OCI-M2 (cell line): ENCODE results near the gene OR52E2.
"Not testable (repeated sequence)": the region's sequence is repeated elsewhere in the genome, so short reads cannot be mapped to it uniquely, and the experiment has no call there.

Experiments
- DNase-seq: peaks from one replicate; lab custom pipeline; 2025; ENCODE audit not compliant: unreplicated experiment; lab: John Stamatoyannopoulos, UW

Gene OR52E2

DNA sequence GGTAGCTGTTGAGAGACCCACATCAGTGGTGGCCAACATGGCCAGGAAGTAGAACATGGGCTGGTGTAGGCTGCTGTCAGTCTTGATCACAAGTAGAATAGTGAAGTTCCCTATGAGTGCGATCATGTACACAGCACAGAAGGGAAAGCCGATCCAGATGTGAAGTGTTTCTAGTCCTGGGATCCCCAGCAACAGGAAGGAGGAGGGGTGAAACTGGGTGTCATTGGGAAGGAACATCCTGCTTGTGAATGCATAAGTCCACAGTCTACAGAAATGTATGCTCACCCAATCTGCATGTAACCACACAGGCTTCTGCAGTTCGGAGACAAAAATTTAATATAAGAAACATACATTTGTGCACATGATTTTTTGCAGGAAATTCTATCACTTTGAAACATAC is at the start of gene OR52E2:
TSS of gene OR52E2 (minus strand) at position 237 of the 400 bp plus-strand sequence. CDS start at position 237, 0 bp downstream.
- DNase-seq: no peak

DNA sequence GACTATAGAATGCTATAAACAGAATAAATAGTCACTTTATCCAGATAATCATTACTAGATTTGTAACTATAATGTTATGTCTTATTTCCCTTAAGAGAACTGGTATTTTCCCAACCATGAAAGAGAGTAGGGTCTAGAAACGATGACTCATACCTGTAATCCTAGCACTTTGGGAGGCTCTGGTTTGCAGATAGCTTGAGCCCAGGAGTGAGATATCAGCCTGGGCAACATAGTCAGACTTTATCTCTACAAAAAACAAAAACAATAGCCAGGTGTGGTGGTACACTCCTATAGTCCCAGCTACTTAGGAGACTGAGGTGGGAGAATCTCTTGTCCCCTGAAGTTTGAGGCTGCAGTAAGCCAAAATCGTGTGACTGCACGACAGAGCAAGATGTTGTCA is 47.9 kb upstream of the OR52E2 start:
- no peak for DNase-seq

DNA sequence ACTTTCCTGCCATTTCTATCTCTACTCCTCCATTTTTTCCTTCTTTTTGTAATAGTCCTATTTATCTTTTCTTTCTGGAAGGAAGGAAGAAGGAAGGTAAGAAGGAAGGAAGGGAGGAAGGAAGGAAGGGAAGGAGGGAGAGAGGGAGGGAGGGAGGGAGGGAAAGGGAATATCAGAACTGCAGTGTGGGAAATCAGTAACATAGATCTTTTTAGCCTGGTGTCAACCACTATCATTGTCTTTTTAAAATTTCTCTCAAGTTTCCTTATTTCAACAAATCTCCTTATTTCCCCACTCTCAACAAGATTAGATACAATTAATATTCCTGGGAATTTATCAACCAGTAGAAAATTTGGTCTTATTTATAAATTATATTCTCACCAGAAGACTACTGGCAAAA is 43.6 kb upstream of the OR52E2 start:
- DNase-seq: no peak

DNA sequence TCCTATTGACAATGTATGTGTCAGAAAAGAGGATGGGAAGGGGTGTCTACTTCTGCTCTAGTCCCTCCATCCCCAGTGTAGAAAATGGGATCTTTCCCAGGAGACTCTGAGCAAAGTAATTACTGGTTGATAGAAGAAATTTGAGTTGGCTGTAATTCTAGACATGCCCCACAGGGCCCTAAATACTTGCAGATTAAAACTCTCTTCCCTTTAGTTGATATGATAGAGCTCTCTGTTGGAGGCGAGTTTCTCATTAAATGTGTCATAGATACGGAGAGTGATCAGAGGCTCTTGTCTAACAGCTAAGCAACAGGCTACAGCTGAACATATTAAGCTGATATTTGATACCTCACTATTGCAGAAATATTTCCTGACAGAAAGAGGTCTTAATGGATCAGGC is 42.8 kb upstream of the OR52E2 start:
- DNase-seq: no peak

DNA sequence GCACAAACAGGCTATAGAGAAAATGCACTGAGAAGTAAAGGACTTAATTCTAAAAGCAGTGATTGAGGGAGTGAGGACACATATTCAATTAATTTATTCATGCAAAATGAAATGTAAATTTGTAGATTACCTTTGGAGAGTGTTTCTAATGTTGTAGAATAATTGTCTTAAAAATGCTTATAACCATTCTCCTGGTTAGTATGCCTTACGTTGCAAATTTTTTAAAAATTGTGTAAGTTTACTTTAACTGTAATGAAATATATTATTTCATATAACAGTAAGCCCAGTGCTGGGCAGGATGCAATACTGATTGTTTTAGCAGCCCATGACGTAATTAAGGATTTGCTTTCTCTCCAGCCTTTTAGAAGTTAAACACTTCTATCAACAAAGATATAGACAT is 36.6 kb upstream of the OR52E2 start:
- no peak for DNase-seq

DNA sequence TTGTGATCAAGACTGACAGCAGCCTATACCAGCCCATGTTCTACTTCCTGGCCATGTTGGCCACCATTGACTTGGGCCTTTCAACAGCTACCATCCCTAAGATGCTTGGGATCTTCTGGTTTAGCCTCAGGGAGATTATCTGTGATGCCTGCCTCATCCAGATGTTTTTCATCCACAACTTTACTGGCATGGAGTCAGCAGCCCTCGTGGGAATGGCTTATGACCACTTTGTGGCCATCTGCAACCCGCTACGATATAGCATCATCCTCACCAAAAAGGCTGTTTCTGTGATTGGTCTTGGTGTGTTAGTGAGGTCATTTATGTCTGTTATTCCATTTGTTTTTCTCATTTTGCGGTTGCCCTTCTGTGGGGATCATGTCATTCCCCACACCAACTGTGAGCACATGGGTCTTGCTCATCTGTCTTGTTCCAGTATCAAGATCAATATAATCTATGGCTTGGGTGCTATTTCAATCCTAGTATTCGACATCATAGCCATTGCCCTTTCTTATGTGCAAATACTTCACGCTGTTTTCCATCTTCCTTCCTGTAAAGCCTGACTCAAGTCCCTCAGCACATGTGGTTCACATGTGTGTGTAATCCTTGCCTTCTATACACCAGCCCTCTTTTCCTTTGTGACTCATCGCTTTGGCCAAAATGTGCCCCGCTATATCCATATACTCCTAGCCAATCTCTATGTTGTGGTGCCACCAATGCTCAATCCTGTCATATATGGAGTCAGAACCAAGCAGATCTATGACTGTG is 33.6 kb upstream of the OR52E2 start:
- no peak for DNase-seq

DNA sequence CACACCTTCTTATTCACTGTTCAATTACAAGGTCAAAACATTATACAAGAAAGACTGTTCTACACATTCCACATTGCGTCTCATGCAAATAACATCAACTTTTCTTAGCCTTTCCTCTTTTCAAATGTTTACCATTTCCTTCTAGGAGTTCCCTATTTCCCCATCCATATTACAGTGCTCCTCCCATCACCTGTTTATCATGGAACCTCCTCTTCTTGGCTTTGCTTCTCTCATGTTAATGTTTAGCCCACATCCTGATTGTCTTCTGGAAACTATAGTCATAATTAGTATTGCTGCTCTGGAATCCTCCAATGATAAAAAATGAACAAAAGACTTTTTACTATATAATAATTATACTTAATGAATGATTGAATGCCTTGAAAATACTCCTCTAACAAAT is 31.2 kb upstream of the OR52E2 start:
- no peak for DNase-seq

DNA sequence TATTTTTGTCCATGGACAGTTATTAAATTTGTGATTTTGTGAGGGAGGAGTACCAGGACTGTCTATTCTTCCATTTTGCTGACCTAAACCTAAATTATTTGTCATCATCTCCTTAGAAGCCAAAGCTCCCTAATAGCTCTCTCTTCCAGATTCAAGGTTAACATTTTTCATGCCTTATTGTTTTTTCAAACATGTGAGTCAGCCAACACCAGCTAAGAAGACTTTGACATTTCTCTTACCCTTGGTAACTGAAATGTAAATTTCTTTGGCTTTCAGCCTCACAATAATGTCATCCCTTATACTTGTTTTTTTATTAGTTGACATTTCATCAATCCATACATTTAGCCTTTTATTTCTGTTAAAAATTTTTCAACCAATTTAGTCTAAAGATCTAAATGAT is 29.1 kb upstream of the OR52E2 start:
- no peak for DNase-seq

DNA sequence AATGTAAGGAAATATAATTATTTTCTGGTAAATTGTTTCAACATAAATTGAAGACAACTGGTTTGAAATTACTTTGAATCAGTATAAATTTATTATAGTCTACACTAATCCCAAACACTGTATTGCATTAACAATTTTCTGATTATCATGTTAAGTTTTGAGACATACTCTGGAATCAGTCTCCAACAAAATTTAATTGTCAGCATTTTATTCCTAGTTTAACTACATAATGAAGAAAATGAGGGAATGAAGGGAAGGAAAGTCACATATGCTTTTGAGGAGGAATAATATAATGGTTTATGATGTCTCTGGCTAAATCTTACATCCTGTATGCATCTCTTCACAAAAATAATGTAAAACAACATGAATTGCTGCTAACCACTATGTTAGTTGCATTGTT is 24.2 kb upstream of the OR52E2 start:
- no peak for DNase-seq

DNA sequence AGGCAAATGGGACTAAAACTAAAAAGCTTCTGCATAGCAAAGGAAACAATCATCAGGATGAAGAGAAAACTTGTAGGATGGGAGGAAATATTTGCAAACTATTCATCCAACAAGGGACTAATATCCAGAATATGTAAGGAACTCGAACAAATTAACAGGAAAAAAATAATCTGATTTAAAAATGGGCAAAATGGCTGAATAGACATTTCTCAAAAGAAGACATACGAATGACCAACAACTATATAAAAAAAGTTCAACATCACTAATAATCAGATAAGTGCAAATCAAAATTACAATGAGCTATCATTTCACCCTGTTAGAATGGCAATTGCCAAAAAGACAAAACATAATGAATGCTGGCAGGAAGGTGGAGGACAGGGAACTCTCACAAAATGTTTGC is 22.0 kb upstream of the OR52E2 start:
- no peak for DNase-seq

DNA sequence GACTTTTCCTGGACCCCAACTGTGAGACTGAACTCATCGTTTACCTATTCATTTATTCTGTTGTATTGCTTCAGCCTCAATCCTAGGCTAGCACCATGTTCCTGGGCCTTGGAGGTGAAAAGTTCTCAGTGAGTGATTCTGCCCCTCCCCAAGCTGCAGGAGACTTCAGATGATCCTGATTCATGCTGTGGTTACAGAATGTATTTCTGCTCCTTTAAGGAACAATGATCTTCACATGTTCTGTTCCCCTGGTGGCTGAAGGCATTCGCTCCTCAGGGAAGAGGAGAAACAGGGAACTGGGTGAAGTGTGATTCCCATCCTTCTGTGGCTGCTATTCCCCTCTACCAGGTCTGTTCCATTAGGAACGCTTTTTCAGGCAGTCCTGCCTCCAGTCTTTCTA is 12.4 kb upstream of the OR52E2 start:
- no peak for DNase-seq

DNA sequence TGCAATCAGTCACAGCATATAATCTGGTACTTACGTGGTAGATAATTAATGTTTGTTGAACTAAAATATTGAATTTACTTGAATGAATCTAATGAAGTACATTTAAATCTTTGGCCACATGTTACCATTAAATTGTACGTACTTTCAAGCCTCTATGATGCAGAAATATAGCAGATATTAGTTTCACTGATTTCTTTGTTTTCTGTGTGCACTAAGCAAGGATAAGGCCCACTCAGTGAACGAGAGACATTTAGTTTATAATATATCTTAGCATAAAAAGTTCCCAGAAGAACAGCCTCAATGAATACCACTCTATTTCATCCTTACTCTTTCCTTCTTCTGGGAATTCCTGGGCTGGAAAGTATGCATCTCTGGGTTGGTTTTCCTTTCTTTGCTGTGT is 9.8 kb upstream of the OR52E2 start, which contains the start of gene OR52E1:
TSS of gene OR52E1 (plus strand) at position 301 of the 400 bp plus-strand sequence.
- no peak for DNase-seq

DNA sequence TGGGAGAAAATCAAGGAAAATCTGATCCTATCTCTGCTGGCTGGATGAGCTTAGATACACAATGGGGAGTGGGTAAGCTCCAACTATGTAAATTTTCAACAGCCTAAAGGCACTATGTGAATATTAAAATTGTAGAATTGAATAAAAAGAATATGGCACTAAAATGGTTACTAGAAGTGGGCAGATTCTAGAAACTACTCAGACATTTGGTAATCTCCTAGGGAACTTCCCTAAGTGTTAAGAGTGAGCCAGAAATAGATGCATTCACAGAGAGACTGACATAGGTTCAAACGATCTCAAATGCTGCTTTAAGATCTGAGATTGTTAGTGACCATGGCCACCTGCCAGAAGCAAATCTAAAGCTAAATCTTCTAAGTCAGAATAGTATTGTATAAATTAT is 5.6 kb upstream of the OR52E2 start:
- no peak for DNase-seq

DNA sequence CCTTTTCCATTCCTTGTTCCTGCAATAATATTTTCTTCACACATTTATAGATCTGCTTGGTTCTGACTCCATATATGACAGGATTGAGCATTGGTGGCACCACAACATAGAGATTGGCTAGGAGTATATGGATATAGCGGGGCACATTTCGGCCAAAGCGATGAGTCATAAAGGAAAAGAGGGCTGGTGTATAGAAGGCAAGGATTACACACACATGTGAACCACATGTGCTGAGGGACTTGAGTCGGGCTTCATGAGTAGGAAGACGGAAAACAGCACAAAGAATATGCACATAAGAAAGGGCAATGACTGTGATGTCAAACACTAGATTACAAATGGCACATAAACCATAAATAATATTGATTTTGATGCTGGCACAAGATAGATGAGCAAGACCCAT is 748 bp downstream of the OR52E2 start:
- not testable (repeated sequence) for DNase-seq

DNA sequence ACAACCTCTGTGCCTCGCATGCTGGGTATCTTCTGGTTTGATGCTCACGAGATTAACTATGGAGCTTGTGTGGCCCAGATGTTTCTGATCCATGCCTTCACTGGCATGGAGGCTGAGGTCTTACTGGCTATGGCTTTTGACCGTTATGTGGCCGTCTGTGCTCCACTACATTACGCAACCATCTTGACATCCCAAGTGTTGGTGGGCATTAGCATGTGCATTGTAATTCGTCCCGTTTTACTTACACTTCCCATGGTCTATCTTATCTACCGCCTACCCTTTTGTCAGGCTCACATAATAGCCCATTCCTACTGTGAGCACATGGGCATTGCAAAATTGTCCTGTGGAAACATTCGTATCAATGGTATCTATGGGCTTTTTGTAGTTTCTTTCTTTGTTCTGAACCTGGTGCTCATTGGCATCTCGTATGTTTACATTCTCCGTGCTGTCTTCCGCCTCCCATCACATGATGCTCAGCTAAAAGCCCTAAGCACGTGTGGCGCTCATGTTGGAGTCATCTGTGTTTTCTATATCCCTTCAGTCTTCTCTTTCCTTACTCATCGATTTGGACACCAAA is 12.6 kb downstream of the OR52E2 start:
- DNase-seq: no peak

DNA sequence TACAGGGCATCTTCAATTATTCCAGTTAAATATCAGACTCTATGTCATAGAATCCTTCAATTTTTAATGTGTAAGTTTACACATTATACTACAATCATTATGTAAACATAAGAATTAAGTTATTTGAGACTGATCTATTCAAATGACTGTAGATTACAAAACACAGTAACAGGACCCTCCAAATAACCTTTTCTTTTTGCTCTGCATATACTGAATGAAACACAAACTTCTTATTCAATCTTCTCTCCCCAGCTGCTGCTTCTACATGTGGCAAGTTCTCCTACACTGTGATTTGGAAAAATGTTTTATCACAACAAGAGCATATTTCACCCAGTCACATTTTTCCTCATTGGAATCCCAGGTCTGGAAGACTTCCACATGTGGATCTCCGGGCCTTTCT is 13.2 kb downstream of the OR52E2 start, which contains the start of gene OR52J3:
TSS of gene OR52J3 (plus strand) at position 301 of the 400 bp plus-strand sequence. CDS start at position 301, 0 bp downstream.
- DNase-seq: no peak

DNA sequence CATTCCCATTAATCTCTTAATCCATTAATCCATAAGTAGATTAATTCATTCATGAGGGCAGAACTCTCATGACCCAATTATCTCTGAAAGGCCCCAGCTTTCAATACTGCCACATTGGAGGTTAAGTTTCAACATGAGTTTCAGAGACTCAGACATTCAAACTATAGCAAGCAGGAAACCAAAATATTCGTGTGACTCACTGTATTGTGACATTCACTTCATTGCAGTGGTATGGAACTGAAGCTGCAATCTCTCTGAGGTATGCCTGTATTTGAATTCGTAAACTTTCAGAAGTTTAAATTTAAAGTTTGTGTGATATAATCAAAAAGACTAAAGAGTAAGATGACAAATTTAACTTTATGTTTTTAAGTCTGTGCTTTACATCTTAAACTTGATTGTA is 16.0 kb downstream of the OR52E2 start:
- DNase-seq: no peak

DNA sequence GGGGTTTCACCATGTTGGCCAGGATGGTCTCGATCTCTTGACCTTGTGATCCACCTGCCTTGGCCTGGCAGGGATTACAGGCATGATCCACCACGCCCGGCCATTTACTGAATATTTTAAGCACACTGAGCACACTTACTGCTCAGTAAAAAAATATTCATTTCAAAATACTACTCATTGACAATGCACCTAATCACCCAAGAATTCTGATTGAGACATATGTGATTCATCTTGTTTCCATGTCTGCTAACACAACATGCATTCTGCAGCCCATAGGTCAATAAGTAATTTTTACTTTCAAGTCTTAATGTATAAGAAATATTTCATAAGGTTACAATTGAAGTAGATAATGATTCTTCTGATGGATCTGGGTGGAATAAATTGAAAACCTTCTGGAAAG is 17.3 kb downstream of the OR52E2 start:
- no peak for DNase-seq

DNA sequence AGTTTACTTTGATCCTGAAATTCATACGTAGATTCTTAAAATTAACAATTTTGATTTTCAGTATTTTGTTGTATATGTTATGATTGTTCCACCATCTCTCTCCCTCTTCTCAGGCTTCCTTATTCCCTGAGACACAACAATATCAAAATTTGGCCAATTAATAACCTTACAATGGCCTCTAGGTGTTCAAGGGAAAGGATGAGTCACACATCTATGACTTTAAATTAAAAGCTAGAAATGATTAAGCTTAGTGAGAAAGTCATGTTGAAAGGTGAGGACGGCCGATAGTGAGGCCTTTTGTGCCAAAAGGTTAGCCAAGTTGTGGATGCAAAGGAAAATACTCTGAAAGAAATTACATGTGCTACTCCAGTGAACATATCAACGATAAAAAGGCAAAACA is 18.6 kb downstream of the OR52E2 start:
- no peak for DNase-seq

DNA sequence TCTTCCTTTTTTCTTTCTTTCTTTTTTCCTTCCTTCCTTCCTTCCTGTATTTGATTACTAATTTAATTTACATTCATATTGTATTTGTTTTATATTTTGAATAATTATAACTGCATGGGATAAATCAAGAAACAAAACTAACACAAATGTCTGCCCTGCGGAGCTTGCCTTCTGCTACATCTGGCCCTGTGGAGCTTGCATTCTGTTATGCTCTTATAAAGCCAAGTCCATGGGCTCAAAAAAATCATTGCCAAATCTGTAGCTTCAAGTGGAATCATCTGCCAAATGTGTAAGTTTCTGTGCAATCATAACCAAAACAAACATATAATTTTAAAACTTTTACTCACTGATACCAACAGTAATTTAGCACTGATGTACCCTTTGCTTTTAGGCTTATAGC is 21.1 kb downstream of the OR52E2 start:
- DNase-seq: no peak

DNA sequence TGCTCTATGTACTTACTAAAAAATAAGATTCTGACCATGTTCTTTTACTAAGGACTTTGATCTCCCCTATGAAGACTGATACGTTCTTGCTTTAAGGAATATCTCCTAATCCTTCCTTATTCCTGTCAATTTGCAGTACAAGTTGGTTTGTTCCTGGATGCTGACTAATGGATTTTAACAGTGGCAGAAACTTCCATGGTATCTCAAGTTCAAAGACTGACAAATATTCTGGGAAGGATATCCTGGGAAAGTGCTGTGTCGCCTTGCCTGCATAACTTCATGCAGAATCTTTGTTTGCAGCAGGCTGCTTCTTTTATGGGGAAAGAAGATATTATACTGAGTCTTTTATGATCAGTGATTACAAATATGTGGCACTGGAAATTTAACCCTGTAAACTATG is 21.5 kb downstream of the OR52E2 start:
- DNase-seq: no peak

DNA sequence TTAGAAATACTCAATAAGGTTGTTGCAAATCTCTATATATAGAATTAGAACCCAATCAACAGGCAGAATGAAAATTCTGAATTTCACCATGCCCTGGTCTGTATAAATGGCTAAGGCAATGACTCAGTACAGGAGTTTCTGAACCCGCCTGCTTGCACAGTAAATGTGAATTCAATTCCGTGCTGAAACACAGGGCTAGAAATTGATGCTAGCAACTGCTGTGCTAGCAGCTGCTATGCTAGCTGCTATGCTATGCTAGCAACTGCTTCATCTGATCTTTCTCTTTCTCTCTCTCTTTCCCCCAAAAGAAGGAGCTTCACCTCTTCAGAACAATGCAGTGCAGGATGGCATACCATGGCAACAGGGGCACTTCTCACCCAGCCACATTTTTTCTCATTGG is 22.8 kb downstream of the OR52E2 start:
- DNase-seq: no peak

DNA sequence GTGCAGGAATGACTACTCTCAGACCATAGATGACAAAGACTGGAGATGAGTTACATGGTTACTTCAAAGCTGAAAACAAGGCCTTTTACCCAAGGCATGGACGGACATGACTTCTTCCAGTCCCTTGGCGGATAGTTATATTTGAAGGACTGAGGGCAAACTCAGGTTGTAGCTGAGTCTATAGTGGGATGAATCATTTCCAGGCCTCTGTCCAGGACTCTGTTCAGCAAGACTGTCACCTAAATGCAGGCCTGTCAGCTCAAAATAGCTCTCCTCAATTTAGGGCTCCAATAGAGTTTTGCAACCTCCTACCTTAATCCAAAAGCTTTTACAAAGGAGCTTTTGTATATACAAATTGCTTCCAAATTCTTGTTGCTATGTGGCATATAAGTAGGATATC is 37.4 kb downstream of the OR52E2 start:
- DNase-seq: no peak
